Measurements from ENCODE around the gene PAQR8.
A peak's percentile ranks its signal among the peaks of the same experiment; 100 is the strongest.

- TF ChIP-seq, protein P1, sequence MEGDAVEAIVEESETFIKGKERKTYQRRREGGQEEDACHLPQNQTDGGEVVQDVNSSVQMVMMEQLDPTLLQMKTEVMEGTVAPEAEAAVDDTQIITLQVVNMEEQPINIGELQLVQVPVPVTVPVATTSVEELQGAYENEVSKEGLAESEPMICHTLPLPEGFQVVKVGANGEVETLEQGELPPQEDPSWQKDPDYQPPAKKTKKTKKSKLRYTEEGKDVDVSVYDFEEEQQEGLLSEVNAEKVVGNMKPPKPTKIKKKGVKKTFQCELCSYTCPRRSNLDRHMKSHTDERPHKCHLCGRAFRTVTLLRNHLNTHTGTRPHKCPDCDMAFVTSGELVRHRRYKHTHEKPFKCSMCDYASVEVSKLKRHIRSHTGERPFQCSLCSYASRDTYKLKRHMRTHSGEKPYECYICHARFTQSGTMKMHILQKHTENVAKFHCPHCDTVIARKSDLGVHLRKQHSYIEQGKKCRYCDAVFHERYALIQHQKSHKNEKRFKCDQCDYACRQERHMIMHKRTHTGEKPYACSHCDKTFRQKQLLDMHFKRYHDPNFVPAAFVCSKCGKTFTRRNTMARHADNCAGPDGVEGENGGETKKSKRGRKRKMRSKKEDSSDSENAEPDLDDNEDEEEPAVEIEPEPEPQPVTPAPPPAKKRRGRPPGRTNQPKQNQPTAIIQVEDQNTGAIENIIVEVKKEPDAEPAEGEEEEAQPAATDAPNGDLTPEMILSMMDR (conservative IDR thresholded peaks at IDR 0.05; ENCODE audit: low read length) = peak; percentile 98
- TF ChIP-seq EZH2phosphoT487 (IDR thresholded peaks at IDR 0.05; ENCODE audit: borderline replicate concordance, low read depth, low read length) = no peak
Measured at GRCh38 chr6:52416629-52417151, 54.7 kb downstream of the PAQR8 start.
